ENCODE measurements around the gene TMEM40.

Gene TMEM40

GRCh38 chr3:12768579-12769527 lies 9.8 kb upstream of the TMEM40 start:
- no peak for DNase-seq (ENCODE audit: low read depth)
- TF ChIP-seq, protein P1, sequence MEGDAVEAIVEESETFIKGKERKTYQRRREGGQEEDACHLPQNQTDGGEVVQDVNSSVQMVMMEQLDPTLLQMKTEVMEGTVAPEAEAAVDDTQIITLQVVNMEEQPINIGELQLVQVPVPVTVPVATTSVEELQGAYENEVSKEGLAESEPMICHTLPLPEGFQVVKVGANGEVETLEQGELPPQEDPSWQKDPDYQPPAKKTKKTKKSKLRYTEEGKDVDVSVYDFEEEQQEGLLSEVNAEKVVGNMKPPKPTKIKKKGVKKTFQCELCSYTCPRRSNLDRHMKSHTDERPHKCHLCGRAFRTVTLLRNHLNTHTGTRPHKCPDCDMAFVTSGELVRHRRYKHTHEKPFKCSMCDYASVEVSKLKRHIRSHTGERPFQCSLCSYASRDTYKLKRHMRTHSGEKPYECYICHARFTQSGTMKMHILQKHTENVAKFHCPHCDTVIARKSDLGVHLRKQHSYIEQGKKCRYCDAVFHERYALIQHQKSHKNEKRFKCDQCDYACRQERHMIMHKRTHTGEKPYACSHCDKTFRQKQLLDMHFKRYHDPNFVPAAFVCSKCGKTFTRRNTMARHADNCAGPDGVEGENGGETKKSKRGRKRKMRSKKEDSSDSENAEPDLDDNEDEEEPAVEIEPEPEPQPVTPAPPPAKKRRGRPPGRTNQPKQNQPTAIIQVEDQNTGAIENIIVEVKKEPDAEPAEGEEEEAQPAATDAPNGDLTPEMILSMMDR (IDR thresholded peaks at IDR 0.05; ENCODE audit: low read length, missing control alignments) = no peak
- no peak overlapping the region for H3K4me3 ChIP-seq (replicated peaks; ENCODE audit: low read depth, low read length)

- TF ChIP-seq, protein P1 (IDR thresholded peaks at IDR 0.05; ENCODE audit: low read length, missing control alignments) = no peak
- no peak overlapping the region for H3K4me3 ChIP-seq (replicated peaks; ENCODE audit: low read depth, low read length)
- no peak for DNase-seq (ENCODE audit: low read depth)
Measured at GRCh38 chr3:12766541-12766940, 7.5 kb upstream of the TMEM40 start.

DNA sequence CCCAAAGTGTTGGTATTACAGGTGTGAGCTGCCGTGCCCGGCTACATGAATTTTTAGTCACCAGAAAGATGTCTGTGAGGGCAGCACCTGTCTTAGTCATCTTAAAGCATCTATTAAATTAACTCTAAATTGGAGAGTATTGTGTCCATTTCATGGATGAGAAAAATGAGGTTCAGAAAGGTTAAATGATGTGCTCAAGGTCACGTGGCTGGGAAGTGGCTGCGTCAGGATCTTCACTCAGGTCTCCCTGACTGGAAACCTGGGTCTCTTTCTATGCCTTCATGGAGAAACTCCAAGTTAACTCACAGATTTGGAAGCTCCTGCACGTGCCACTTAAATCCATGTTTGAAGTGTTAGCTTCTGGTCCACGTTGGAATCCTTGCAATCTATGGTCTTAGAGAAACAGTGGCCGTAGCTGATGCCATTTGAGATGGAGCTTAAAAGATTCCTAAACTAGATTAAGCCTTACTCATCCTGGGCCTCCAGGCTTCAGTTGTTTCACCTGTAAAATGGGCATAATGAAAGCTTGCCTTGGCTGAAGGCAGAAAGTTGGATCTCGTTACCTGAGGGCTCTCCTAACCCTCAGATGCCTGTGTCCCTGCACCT lies 5.2 kb upstream of the TMEM40 start:
- no peak overlapping the region for H3K4me3 ChIP-seq (replicated peaks; ENCODE audit: low read depth, low read length)
- DNase-seq (ENCODE audit: low read depth) = no peak
- TF ChIP-seq, protein P1 (IDR thresholded peaks at IDR 0.05; ENCODE audit: low read length, missing control alignments) = no peak

DNA sequence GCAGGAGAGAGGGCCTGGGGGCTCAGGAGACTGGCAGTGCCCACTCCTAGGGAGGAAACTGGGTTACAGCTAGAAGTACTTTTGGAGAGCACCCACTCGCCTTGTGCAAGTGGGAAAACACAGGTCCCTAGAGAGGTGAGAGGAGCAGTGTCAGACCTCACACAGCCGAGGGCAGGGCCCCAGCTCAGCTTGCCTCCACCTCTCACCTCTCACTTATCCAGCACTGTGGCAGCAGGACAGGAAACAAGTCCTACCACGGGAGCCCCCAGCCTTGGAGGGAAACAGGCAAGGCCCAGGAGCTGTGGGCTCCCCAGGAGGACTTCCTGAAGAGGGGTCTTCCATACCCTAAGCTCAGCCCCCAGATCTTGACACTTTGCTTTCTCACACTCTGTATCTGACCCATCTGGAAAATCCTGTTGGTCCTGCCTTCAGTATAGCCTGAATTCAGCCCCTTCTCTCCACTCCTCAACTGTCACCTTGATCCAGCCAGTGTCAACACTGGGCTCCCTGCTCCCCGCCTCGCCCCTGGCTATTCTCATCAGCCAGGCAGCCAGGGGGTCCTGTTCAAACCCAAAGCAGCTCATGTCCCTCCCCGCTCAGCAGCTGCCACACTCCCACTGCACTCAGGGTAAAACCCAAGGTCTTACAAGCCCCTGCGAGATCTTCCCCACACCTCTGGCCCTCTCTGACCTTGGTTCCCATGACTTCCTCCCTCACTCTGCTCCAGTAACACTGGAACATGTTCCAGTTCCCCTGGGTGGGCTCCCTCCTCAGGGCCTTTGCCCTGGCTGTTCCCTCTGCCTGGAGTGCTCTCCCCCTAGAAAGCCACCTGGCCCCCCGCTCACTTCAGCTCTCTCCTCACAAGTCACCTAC lies 870 bp upstream of the TMEM40 start:
- TF ChIP-seq, protein P1 (IDR thresholded peaks at IDR 0.05; ENCODE audit: low read length, missing control alignments) = no peak
- no peak overlapping the region for H3K4me3 ChIP-seq (replicated peaks; ENCODE audit: low read depth, low read length)
- no peak for DNase-seq (ENCODE audit: low read depth)

DNA sequence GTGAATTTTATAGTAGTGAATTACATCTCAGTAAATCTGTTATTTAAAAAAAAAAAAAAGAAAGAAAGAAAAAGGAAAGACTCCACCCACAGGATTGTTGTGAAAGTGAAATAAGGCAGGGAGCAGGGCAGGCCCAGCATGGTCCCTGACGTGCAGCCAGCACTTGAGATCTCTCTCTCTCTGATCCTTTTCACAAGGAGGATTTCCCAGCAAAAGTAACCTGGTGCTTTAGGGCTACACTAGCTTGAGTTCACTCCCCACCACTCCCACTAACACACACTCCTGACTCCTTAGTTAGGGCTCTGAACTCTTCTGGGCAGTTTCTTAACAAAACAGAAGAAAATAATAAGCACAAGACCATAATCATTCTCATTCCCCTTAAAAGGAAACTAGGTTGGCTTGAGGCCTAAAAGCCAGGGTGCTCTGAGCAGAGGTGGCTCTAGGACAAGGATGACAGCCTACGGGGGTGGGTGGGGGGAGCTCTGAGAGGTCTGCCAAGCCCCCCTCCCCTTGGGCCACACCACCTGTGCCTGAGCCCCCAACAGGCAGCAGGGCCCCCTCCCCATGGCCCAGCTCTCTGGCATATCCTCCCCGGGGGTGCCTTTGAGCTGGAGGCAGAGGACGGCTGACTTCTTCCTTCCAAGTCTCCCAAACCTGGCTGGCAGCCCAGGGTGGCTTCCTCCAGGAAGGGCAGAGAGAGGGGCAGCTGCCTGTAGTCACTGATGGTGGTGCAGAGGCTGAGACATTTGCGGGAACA lies 856 bp downstream of the TMEM40 start:
- H3K4me3 ChIP-seq (replicated peaks; ENCODE audit: low read depth, low read length) = no peak overlapping the region
- peak; percentile 77 for DNase-seq (ENCODE audit: low read depth)
- TF ChIP-seq, protein P1 (IDR thresholded peaks at IDR 0.05; ENCODE audit: low read length, missing control alignments) = no peak

GRCh38 chr3:12756635-12757034 lies 2.4 kb downstream of the TMEM40 start:
- no peak for DNase-seq (ENCODE audit: low read depth)
- TF ChIP-seq, protein P1 (IDR thresholded peaks at IDR 0.05; ENCODE audit: low read length, missing control alignments) = no peak
- H3K4me3 ChIP-seq (replicated peaks; ENCODE audit: low read depth, low read length) = no peak overlapping the region

All from fibroblast of pulmonary artery (primary cell).